Stimulated activated naive B cell treated with anti-CD40 and anti-IgM and Interleukin-4, amounts not matched to agents 10 μg/mL and 1 μg/mL and 100 μg/mL, for 72 hours (primary cell): Measurements from ENCODE around the gene ACOX3.
"Not testable (repeated sequence)": the region's sequence is repeated elsewhere in the genome, so short reads cannot be mapped to it uniquely, and the experiment has no call there.

ENCODE experiments used
- ATAC-seq, 2 donors: fragments of 150-1000 bp; cut with Tn5 transposase; replicated peaks; 2 replicates each; pipeline ENCODE4 v1.10.0; 2021; ENCODE audit warnings: moderate library complexity in 1 of 2
- DNase-seq: peaks from one replicate; pipeline ENCODE4 v3.0.0; 2021
- H3K27ac Mint-ChIP-seq: one replicate; pipeline ENCODE4 v1.8.0; 2022; ENCODE audit warnings: mild to moderate bottlenecking, mixed read lengths
- H3K27me3 Mint-ChIP-seq, 2 donors: one replicate each; pipeline ENCODE4 v1.8.0; 2022; ENCODE audit warnings: mixed read lengths in 2 of 2
- H3K36me3 Mint-ChIP-seq, 2 donors: one replicate each; pipeline ENCODE4 v1.8.0; 2022; ENCODE audit warnings: mixed read lengths in 2 of 2, mild to moderate bottlenecking in 1 of 2
- H3K4me1 Mint-ChIP-seq, 2 donors: one replicate each; pipeline ENCODE4 v1.8.0; 2022; ENCODE audit warnings: mixed read lengths in 2 of 2, mild to moderate bottlenecking in 1 of 2
- H3K4me3 Mint-ChIP-seq, 2 donors: one replicate each; pipeline ENCODE4 v1.8.0; 2022; ENCODE audit warnings: mild to moderate bottlenecking in 2 of 2, mixed read lengths in 2 of 2, moderate library complexity in 1 of 2
- H3K9me3 Mint-ChIP-seq, 2 donors: one replicate each; pipeline ENCODE4 v1.8.0; 2022; ENCODE audit warnings: mixed read lengths in 2 of 2, mild to moderate bottlenecking in 1 of 2

Gene ACOX3

GRCh38 chr4:8440492-8441311 is at the start of gene ACOX3, which contains the start of gene TRMT44:
Gene ACOX3, minus strand, starts transcription at chr4:8440723. Its CDS starts 24,202 bp downstream, at chr4:8416521.
Gene TRMT44, plus strand, starts transcription at chr4:8440777. Its CDS starts 46 bp downstream, at chr4:8440823.
- H3K4me1 Mint-ChIP-seq: peaks cover 43 to 80% of the 10 kb centered on the region in 2 donors

GRCh38 chr4:8488791-8489369 is 48.4 kb upstream of the ACOX3 start:
- ATAC-seq: no peak
- Mint-ChIP-seq H3K36me3 (peaks cover 12 to 37% of the 10 kb centered on the region in 2 donors), H3K9me3 (no peaks in the 10 kb centered on the region), H3K27me3 (no peaks in the 10 kb centered on the region), H3K4me1 (peaks cover 0 to 4% of the 10 kb centered on the region in 2 donors), H3K4me3 (no peak overlapping the region), H3K27ac (no peak overlapping the region)
- DNase-seq: no peak

More at GRCh38 chr4:8440492-8441311, at the start of gene ACOX3, which contains the start of gene TRMT44:
- Mint-ChIP-seq H3K9me3 (no peaks in the 10 kb centered on the region), H3K27ac (peak within 1 kb of the TSS; percentile 99), H3K36me3 (peaks cover 4 to 35% of the 10 kb centered on the region in 2 donors), H3K27me3 (no peaks in the 10 kb centered on the region), H3K4me3 (peak within 1 kb of the TSS; percentile 93 to 96)
- ATAC-seq: peak; percentile 91 to 95
- DNase-seq: peak; percentile 92

GRCh38 chr4:8486643-8487042 is 46.1 kb upstream of the ACOX3 start:
- H3K9me3 Mint-ChIP-seq, H3K27ac Mint-ChIP-seq, H3K4me3 Mint-ChIP-seq, DNase-seq, H3K4me1 Mint-ChIP-seq, H3K27me3 Mint-ChIP-seq, ATAC-seq: not testable (repeated sequence)
- peaks cover 11 to 24% of the 10 kb centered on the region in 2 donors for H3K36me3 Mint-ChIP-seq

GRCh38 chr4:8480221-8480620 is 39.7 kb upstream of the ACOX3 start:
- H3K9me3 Mint-ChIP-seq: no peaks in the 10 kb centered on the region
- peaks cover 24 to 44% of the 10 kb centered on the region in 2 donors for H3K36me3 Mint-ChIP-seq
- H3K4me1 Mint-ChIP-seq: peaks cover 0 to 4% of the 10 kb centered on the region in 2 donors
- no peak overlapping the region for H3K4me3 Mint-ChIP-seq
- no peaks in the 10 kb centered on the region for H3K27me3 Mint-ChIP-seq
- ATAC-seq: no peak
- DNase-seq: no peak
- H3K27ac Mint-ChIP-seq: no peak overlapping the region

- DNase-seq: no peak
- peaks cover 24 to 41% of the 10 kb centered on the region in 2 donors for H3K36me3 Mint-ChIP-seq
- H3K4me1 Mint-ChIP-seq: peaks cover 0 to 4% of the 10 kb centered on the region in 2 donors
- ATAC-seq: no peak
- no peak overlapping the region for H3K27ac Mint-ChIP-seq
- no peaks in the 10 kb centered on the region for H3K27me3 Mint-ChIP-seq
- no peaks in the 10 kb centered on the region for H3K9me3 Mint-ChIP-seq
- no peak overlapping the region for H3K4me3 Mint-ChIP-seq
Measured at GRCh38 chr4:8478801-8479744, 38.5 kb upstream of the ACOX3 start.

- Mint-ChIP-seq H3K4me1 (peaks cover 0 to 4% of the 10 kb centered on the region in 2 donors), H3K27me3 (no peaks in the 10 kb centered on the region), H3K4me3 (no peak overlapping the region), H3K36me3 (peaks cover 25 to 44% of the 10 kb centered on the region in 2 donors), H3K9me3 (no peaks in the 10 kb centered on the region), H3K27ac (no peak overlapping the region)
- no peak for DNase-seq
- ATAC-seq: no peak
Measured at GRCh38 chr4:8478371-8478770, 37.8 kb upstream of the ACOX3 start.

GRCh38 chr4:8477676-8478075 is 37.2 kb upstream of the ACOX3 start:
- ATAC-seq: no peak
- no peak overlapping the region for H3K27ac Mint-ChIP-seq
- H3K4me3 Mint-ChIP-seq: no peak overlapping the region
- H3K4me1 Mint-ChIP-seq: peaks cover 0 to 4% of the 10 kb centered on the region in 2 donors
- H3K36me3 Mint-ChIP-seq: peaks cover 27 to 47% of the 10 kb centered on the region in 2 donors
- H3K27me3 Mint-ChIP-seq: no peaks in the 10 kb centered on the region
- no peak for DNase-seq
- no peaks in the 10 kb centered on the region for H3K9me3 Mint-ChIP-seq

- H3K4me1 Mint-ChIP-seq: peaks cover 0 to 4% of the 10 kb centered on the region in 2 donors
- H3K27ac Mint-ChIP-seq: no peak overlapping the region
- no peaks in the 10 kb centered on the region for H3K27me3 Mint-ChIP-seq
- DNase-seq (no peak), ATAC-seq (no peak)
- H3K36me3 Mint-ChIP-seq: peaks cover 27 to 50% of the 10 kb centered on the region in 2 donors
- H3K4me3 Mint-ChIP-seq: no peak overlapping the region
- no peaks in the 10 kb centered on the region for H3K9me3 Mint-ChIP-seq
Measured at GRCh38 chr4:8477095-8477635, 36.6 kb upstream of the ACOX3 start.

- H3K27ac Mint-ChIP-seq: no peak overlapping the region
- ATAC-seq (no peak), DNase-seq (no peak)
- H3K27me3 Mint-ChIP-seq: no peaks in the 10 kb centered on the region
- peaks cover 25 to 55% of the 10 kb centered on the region in 2 donors for H3K36me3 Mint-ChIP-seq
- no peak overlapping the region for H3K4me3 Mint-ChIP-seq
- H3K9me3 Mint-ChIP-seq: no peaks in the 10 kb centered on the region
- peaks cover 0 to 2% of the 10 kb centered on the region in 2 donors for H3K4me1 Mint-ChIP-seq
Measured at GRCh38 chr4:8475751-8476575, 35.4 kb upstream of the ACOX3 start.

GRCh38 chr4:8474856-8475255 is 34.3 kb upstream of the ACOX3 start:
- Mint-ChIP-seq H3K9me3 (no peaks in the 10 kb centered on the region), H3K36me3 (peaks cover 30 to 61% of the 10 kb centered on the region in 2 donors), H3K27ac (no peak overlapping the region), H3K4me1 (peaks cover 0 to 2% of the 10 kb centered on the region in 2 donors), H3K27me3 (no peaks in the 10 kb centered on the region), H3K4me3 (no peak overlapping the region)
- ATAC-seq (no peak), DNase-seq (no peak)

GRCh38 chr4:8473920-8474590 is 33.5 kb upstream of the ACOX3 start:
- H3K27me3 Mint-ChIP-seq: no peaks in the 10 kb centered on the region
- DNase-seq: no peak
- peak overlapping the region; percentile 59 for H3K27ac Mint-ChIP-seq
- H3K4me1 Mint-ChIP-seq: peaks cover 3 to 5% of the 10 kb centered on the region in 2 donors
- no peak overlapping the region for H3K4me3 Mint-ChIP-seq
- no peaks in the 10 kb centered on the region for H3K9me3 Mint-ChIP-seq
- peaks cover 30 to 63% of the 10 kb centered on the region in 2 donors for H3K36me3 Mint-ChIP-seq
- no peak for ATAC-seq

GRCh38 chr4:8473198-8473919 is 32.8 kb upstream of the ACOX3 start:
- no peak overlapping the region for H3K4me3 Mint-ChIP-seq
- no peaks in the 10 kb centered on the region for H3K9me3 Mint-ChIP-seq
- H3K4me1 Mint-ChIP-seq: peaks cover 6 to 12% of the 10 kb centered on the region in 2 donors
- ATAC-seq: no peak
- H3K27me3 Mint-ChIP-seq: no peaks in the 10 kb centered on the region
- H3K36me3 Mint-ChIP-seq: peaks cover 29 to 66% of the 10 kb centered on the region in 2 donors
- peak overlapping the region; percentile 59 for H3K27ac Mint-ChIP-seq
- no peak for DNase-seq
